Fibroblast of gingiva (primary cell): Measurements from ENCODE around the gene ALPP.
"Not testable (repeated sequence)": the region's sequence is repeated elsewhere in the genome, so short reads cannot be mapped to it uniquely, and the experiment has no call there.

ENCODE experiments used
- DNase-seq: peaks from one replicate; pipeline ENCODE4 v3.0.0-alpha.2; 2011; ENCODE audit warnings: low read depth

Gene ALPP

GRCh38 chr2:232363784-232364615, 14.6 kb upstream of the ALPP start:
- DNase-seq: peak; percentile 8

- DNase-seq: not testable (repeated sequence)
Measured at GRCh38 chr2:232364806-232365594, 13.6 kb upstream of the ALPP start.

GRCh38 chr2:232365621-232366321, 12.8 kb upstream of the ALPP start:
- DNase-seq: no peak

GRCh38 chr2:232366461-232366860, 12.1 kb upstream of the ALPP start:
- DNase-seq: not testable (repeated sequence)

- DNase-seq: no peak
Measured at GRCh38 chr2:232367016-232367415, 11.5 kb upstream of the ALPP start.

- DNase-seq: no peak
Measured at GRCh38 chr2:232367591-232368233, 10.8 kb upstream of the ALPP start.

- DNase-seq: no peak
Measured at GRCh38 chr2:232368311-232368731, 10.2 kb upstream of the ALPP start.

GRCh38 chr2:232369126-232369951, 9.2 kb upstream of the ALPP start:
- no peak for DNase-seq

GRCh38 chr2:232370007-232370406, 8.5 kb upstream of the ALPP start:
- not testable (repeated sequence) for DNase-seq

- peak; percentile 19 for DNase-seq
Measured at GRCh38 chr2:232372231-232373208, 6.0 kb upstream of the ALPP start.

- no peak for DNase-seq
Measured at GRCh38 chr2:232374356-232374755, 4.2 kb upstream of the ALPP start.

GRCh38 chr2:232375164-232375563, 3.4 kb upstream of the ALPP start:
- no peak for DNase-seq

GRCh38 chr2:232376260-232376659, 2.3 kb upstream of the ALPP start:
- no peak for DNase-seq

- no peak for DNase-seq
Measured at GRCh38 chr2:232376713-232377112, 1.8 kb upstream of the ALPP start.

GRCh38 chr2:232377319-232377718, 1.2 kb upstream of the ALPP start:
- no peak for DNase-seq

GRCh38 chr2:232377841-232378734, 463 bp upstream of the ALPP start:
- no peak for DNase-seq

GRCh38 chr2:232379610-232380590, 1.3 kb downstream of the ALPP start:
- not testable (repeated sequence) for DNase-seq
